ENCODE measurements around the gene PRICKLE1. TPM values are rescaled to one million over a fixed set of nuclear protein-coding genes. Genes with fewer than 3 reads are reported as not detected.
A peak's percentile ranks its signal among the peaks of the same experiment; 100 is the strongest.

The PRICKLE1 gene
- total RNA-seq, 4 donors from 2014 or later: 0.19 to 8.0 (median 2.7) TPM

- H3K9me3 ChIP-seq: no peaks in the 10 kb centered on the region
- H3K27ac ChIP-seq: no peak overlapping the region
- no peak for TF ChIP-seq CTCF (IDR thresholded peaks at IDR 0.05)
- TF ChIP-seq POLR2A (IDR thresholded peaks at IDR 0.05): no peak
- H3K36me3 ChIP-seq: no peaks in the 10 kb centered on the region
- 82 to 83% methylated on average over 5 of the region's 5 CpGs for WGBS, 2 donors
- no peak for DNase-seq
- no peak overlapping the region for H3K4me3 ChIP-seq
- H3K4me1 ChIP-seq: no peaks in the 10 kb centered on the region
- H3K27me3 ChIP-seq: peaks cover 0 to 16% (median 0%) of the 10 kb centered on the region in 4 donors
- intact Hi-C loops (cut with DNase I): no loop called here
Measured at GRCh38 chr12:42490261-42490842, 99.2 kb downstream of the PRICKLE1 start.

GRCh38 chr12:42486407-42486806, 103.1 kb downstream of the PRICKLE1 start:
- TF ChIP-seq POLR2A (IDR thresholded peaks at IDR 0.05) (no peak), CTCF (IDR thresholded peaks at IDR 0.05) (no peak)
- intact Hi-C loops (cut with DNase I): loop anchor here (10.0 kb wide), 1 partner anchor 848 kb away; no protein-coding TSS in a partner anchor
- H3K27me3 ChIP-seq: peaks cover 0 to 30% (median 0%) of the 10 kb centered on the region in 4 donors
- H3K36me3 ChIP-seq: no peaks in the 10 kb centered on the region
- no peak overlapping the region for H3K4me3 ChIP-seq
- no peak for DNase-seq
- 75 to 77% methylated on average over 2 of the region's 2 CpGs for WGBS, 2 donors
- H3K27ac ChIP-seq: no peak overlapping the region
- H3K9me3 ChIP-seq: no peaks in the 10 kb centered on the region
- H3K4me1 ChIP-seq: peaks cover 0 to 31% (median 6%) of the 10 kb centered on the region in 3 donors

GRCh38 chr12:42485823-42486222, 103.7 kb downstream of the PRICKLE1 start:
- intact Hi-C loops (cut with DNase I): loop anchor here (10.0 kb wide), 1 partner anchor 849 kb away; no protein-coding TSS in a partner anchor
- Histone ChIP-seq H3K4me1 (peaks cover 0 to 35% (median 6%) of the 10 kb centered on the region in 3 donors), H3K9me3 (no peaks in the 10 kb centered on the region), H3K36me3 (no peaks in the 10 kb centered on the region), H3K27me3 (peaks cover 0 to 30% (median 0%) of the 10 kb centered on the region in 4 donors), H3K27ac (no peak overlapping the region), H3K4me3 (no peak overlapping the region)
- TF ChIP-seq POLR2A (IDR thresholded peaks at IDR 0.05) (no peak), CTCF (IDR thresholded peaks at IDR 0.05) (no peak)
- DNase-seq: no peak
- 68 to 82% methylated on average over 3 of the region's 3 CpGs for WGBS, 2 donors

- no peak for DNase-seq
- H3K4me1 ChIP-seq: peaks cover 0 to 35% (median 6%) of the 10 kb centered on the region in 3 donors
- peaks cover 0 to 30% (median 0%) of the 10 kb centered on the region in 4 donors for H3K27me3 ChIP-seq
- H3K36me3 ChIP-seq: no peaks in the 10 kb centered on the region
- intact Hi-C loops (cut with DNase I): loop anchor here (10.0 kb wide), 1 partner anchor 850 kb away; no protein-coding TSS in a partner anchor
- no peak overlapping the region for H3K4me3 ChIP-seq
- 64 to 65% methylated on average over 3 of the region's 3 CpGs for WGBS, 2 donors
- H3K9me3 ChIP-seq: no peaks in the 10 kb centered on the region
- no peak overlapping the region for H3K27ac ChIP-seq
- TF ChIP-seq POLR2A (IDR thresholded peaks at IDR 0.05) (no peak), CTCF (IDR thresholded peaks at IDR 0.05) (no peak)
Measured at GRCh38 chr12:42484996-42485395, 104.5 kb downstream of the PRICKLE1 start.

GRCh38 chr12:42483521-42483790, 106.1 kb downstream of the PRICKLE1 start:
- peaks cover 0 to 35% (median 6%) of the 10 kb centered on the region in 3 donors for H3K4me1 ChIP-seq
- intact Hi-C loops (cut with DNase I): loop anchor here (10.0 kb wide), 1 partner anchor 851 kb away; no protein-coding TSS in a partner anchor
- no peaks in the 10 kb centered on the region for H3K9me3 ChIP-seq
- no peaks in the 10 kb centered on the region for H3K36me3 ChIP-seq
- no peak for DNase-seq
- no CpG with 5 or more reads among the region's 30 CpGs for WGBS, 2 donors
- H3K27ac ChIP-seq: peak overlapping the region; percentile 55 to 84 (median 80)
- TF ChIP-seq CTCF (IDR thresholded peaks at IDR 0.05) (no peak), POLR2A (IDR thresholded peaks at IDR 0.05) (no peak)
- H3K27me3 ChIP-seq: peaks cover 0 to 30% (median 0%) of the 10 kb centered on the region in 4 donors
- peak overlapping the region; percentile 56 to 78 (median 64) for H3K4me3 ChIP-seq
